ENCODE results near the gene SPAG5.

- TF ChIP-seq CTCF (IDR thresholded peaks at IDR 0.05; ENCODE audit: low read length) (no peak), EZH2 (optimal IDR thresholded peaks at IDR 0.05; ENCODE audit: low read depth, low read length) (no peak)
Observed at GRCh38 chr17:28620010-28620409, 21.2 kb upstream of the SPAG5 start.
